GM12872 (cell line): ENCODE data around the gene FXYD5.

ENCODE experiments used
- CTCF ChIP-seq: IDR thresholded peaks from 3 replicates; pipeline ENCODE4 v1.5.1; 2011; ENCODE audit warnings: low read depth, mild to moderate bottlenecking, low read length, moderate library complexity; ENCODE audit not compliant: insufficient read depth

Gene FXYD5

DNA sequence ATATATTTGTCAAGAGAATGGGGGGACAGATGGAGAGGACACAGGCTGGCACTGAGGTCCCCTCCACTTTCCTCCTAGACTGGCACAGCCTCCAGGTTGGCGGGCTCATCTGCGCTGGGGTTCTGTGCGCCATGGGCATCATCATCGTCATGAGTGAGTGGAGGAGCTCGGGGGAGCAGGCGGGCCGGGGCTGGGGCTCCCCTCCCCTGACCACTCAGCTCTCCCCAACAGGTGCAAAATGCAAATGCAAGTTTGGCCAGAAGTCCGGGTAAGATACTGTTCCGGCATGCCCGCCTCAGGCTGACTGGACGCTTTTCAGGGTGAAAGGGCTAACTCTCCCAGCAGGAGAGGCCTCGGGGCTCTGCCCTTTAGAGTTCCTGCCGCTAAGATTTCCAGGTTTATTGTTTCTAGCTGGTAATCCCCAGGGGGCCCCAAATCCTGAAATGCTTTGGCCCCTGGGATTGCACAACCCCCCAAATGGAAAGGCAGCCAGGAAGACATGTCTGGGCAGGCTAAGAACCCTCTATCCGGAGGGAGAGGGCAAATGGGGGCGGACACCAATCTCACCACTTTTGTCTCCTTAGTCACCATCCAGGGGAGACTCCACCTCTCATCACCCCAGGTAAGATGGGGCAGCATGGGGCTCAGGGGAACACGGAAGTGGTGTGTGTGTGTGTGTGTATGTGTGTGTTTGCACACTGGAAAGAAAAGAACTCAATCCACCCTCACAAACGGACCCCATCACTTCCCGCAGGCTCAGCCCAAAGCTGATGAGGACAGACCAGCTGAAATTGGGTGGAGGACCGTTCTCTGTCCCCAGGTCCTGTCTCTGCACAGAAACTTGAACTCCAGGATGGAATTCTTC is 31.6 kb upstream of the FXYD5 start:
- no peak for TF ChIP-seq CTCF

DNA sequence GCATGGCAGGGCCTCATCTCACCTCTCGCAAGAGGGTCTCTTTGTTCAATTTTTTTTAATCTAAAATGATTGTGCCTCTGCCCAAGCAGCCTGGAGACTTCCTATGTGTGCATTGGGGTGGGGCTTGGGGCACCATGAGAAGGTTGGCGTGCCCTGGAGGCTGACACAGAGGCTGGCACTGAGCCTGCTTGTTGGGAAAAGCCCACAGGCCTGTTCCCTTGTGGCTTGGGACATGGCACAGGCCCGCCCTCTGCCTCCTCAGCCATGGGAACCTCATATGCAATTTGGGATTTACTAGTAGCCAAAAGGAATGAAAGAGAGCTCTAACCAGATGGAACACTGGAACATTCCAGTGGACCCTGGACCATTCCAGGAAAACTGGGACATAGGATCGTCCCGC is 31.0 kb upstream of the FXYD5 start:
- TF ChIP-seq CTCF = no peak

DNA sequence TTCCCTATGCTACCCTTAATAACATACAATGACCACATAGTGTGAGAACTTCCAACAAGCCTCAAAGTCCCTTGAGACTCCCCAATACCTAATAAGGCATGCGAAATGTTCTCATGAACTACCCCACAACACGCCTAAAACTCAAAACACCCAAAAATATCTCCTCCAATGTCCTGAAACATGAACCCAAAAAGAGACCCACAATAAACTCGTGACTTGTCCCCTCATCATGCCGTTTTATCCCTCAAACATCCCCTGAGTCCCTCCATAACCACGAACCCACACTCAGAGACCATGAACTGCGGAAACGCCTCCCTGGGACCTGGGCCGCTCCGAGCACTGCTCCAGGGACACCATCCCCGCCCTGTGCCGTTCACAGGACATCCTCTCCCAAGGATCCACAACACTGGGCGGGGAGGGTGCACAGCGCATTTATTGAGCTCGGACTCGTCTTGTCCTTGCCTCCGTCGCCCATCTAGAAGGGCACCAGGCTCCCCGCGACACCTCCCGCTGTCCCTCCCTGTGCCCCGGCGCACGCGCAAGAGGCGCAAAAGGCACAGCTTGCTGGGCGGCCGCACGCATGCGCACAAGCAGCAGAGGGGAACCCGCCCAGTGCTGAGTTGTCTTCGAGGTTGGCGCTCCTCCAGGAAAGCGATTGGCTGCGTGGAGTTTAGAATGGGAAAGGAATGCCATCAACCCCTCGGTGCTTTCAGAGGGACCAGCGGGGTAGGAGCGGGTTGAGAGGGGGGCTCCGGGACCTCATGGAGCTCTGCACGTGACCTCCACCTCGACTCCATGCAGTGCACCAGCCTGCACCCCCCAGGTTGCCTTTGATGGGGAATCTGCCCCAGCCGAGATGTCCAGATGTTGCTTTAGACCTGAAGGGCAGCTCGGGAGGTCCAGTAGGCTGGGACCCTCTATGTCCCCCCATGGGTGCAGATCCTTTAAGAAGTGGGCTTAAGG is 30.2 kb upstream of the FXYD5 start:
- TF ChIP-seq CTCF = no peak

DNA sequence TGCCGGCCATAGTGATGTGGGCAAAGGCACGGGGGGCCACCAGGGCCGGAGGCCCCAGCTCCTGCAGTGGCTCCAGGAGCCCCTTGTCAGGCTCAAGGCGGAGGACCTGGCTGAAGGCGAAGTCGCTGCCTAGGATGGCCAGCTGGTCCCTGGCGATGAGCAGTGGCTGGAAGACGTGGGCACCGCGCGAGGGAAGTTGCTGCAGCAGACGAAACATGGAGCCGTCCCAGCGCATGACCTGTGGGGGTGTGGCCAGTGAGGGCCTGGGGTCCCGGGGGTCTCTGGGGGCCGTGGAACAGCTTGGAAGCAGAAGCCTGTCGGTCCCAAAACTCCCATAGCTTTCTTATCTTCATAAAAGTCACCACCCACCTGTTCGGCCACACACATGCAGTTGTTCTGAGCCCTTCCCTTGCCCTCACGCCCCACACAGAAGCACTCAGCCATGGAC is 29.2 kb upstream of the FXYD5 start:
- no peak for TF ChIP-seq CTCF

- TF ChIP-seq CTCF = no peak
Measured at GRCh38 chr19:35125749-35126623, 28.5 kb upstream of the FXYD5 start.

DNA sequence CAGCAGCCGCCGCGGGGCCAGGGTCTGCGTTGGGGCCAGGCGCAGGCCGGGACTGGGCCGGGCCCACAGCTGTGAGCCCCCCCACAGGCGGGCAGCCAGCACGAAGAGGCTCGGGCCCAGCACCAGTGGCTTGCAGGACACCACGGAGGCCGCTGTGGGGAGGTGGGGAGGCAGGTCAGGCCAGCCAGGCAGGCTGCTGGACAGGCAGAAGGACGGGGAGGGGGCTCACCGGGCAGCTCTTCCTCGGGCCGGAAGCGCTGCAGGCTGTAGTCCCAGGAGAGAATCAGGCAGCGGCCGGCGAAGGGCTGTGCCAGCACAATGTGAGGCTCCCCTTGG is 27.9 kb upstream of the FXYD5 start:
- TF ChIP-seq CTCF = no peak
